HepG2 (cell line): Measurements from ENCODE around the gene PPP4R3A. TPM values are rescaled to one million over a fixed set of nuclear protein-coding genes. Genes with fewer than 3 reads are reported as not detected.

Source experiments
- ATM ChIP-seq: fragments of 450-650 bp; IDR thresholded peaks from 2 replicates; pipeline ENCODE4 v1.7.1; 2017; ENCODE audit warnings: mild to moderate bottlenecking, borderline replicate concordance
- GRHL1 ChIP-seq: sonication (generic); formaldehyde crosslinking; conservative IDR thresholded peaks from 2 replicates; pipeline ENCODE4 v1.8.0; 2022; ENCODE audit warnings: missing genetic modification reagents
- HDAC1 ChIP-seq: sonication (generic); formaldehyde crosslinking; IDR thresholded peaks from 2 replicates; pipeline ENCODE4 v1.5.1; 2020; ENCODE audit warnings: mild to moderate bottlenecking, missing genetic modification reagents
- HNRNPH1 ChIP-seq: fragments of 200-400 bp; formaldehyde crosslinking; optimal IDR thresholded peaks from 2 replicates; pipeline ENCODE3; 2017; ENCODE audit warnings: mild to moderate bottlenecking, low read depth, low read length
- LCORL ChIP-seq, 2 experiments: fragments of 450-650 bp in 1 of 2; sonication (generic) in 1 of 2; formaldehyde crosslinking in 1 of 2; IDR thresholded peaks; 2 replicates each; pipeline versions ENCODE4 v1.5.0 to v1.6.1; 2017 to 2020; ENCODE audit warnings: antibody characterized with exemption in 1 of 2, missing genetic modification reagents in 1 of 2
- NR0B2 ChIP-seq: sonication (generic); formaldehyde crosslinking; IDR thresholded peaks from 2 replicates; pipeline ENCODE4 v1.4.0; 2020; ENCODE audit warnings: mild to moderate bottlenecking, missing genetic modification reagents
- NR2F6 ChIP-seq, 2 experiments: IDR thresholded peaks; 2 replicates each; pipeline ENCODE4 v1.6.1; 2016; ENCODE audit warnings: antibody characterized with exemption in 1 of 2, mild to moderate bottlenecking in 1 of 2
- PAXIP1 ChIP-seq: sonication (generic); formaldehyde crosslinking; conservative IDR thresholded peaks from 2 replicates; pipeline ENCODE4 v1.4.0; 2020; ENCODE audit warnings: mild to moderate bottlenecking, missing genetic modification reagents, moderate library complexity
- SAP130 ChIP-seq: IDR thresholded peaks from 2 replicates; pipeline ENCODE4 v1.6.1; 2016; ENCODE audit warnings: low read depth
- SETDB1 ChIP-seq: sonication (generic); formaldehyde crosslinking; IDR thresholded peaks from 2 replicates; pipeline ENCODE4 v1.5.1; 2020; ENCODE audit warnings: missing genetic modification reagents, mild to moderate bottlenecking, borderline replicate concordance
- TFDP1 ChIP-seq: IDR thresholded peaks from 2 replicates; pipeline ENCODE4 v1.6.1; 2016; ENCODE audit warnings: missing compliant biosample characterization, missing genetic modification reagents, borderline replicate concordance
- ZNF281 ChIP-seq: sonication (generic); formaldehyde crosslinking; IDR thresholded peaks from 2 replicates; pipeline ENCODE4 v1.4.0; 2020; ENCODE audit warnings: missing genetic modification reagents, borderline replicate concordance
- ZNF296 ChIP-seq: sonication (generic); formaldehyde crosslinking; conservative IDR thresholded peaks from 2 replicates; pipeline ENCODE4 v1.5.0; 2020; ENCODE audit warnings: mild to moderate bottlenecking, missing genetic modification reagents
- polyA plus RNA-seq, 8 experiments: library from polyadenylated mRNA; depleted of rRNA in 3 of 8; stranded (reverse) in 7 of 8; unstranded in 1 of 8; fragments of >200 nt; fragmentation: Illumina TruSeq in 4 of 8; extraction: Trizol in 4 of 8; gene quantifications; 2 replicates each; pipeline versions ENCODE4 v1.2.1 to v1.2.3, GENCODE V29; 2011 to 2016; ENCODE audit warnings: low read depth in 4 of 8, missing spikeins in 1 of 8, mixed read lengths in 1 of 8; ENCODE audit not compliant: insufficient read depth in 1 of 8
- total RNA-seq, 5 experiments: library from RNA; depleted of rRNA; stranded (reverse); fragments of >200 nt; fragmentation: Illumina TruSeq; extraction: Trizol; gene quantifications; 2 replicates each; pipeline ENCODE4 v1.2.3, GENCODE V29; 2016; ENCODE audit warnings: low read depth in 1 of 5

The PPP4R3A gene
- total and polyA plus RNA-seq, 2 of the 13 experiments (the other 11 are each of a cell fraction or from before 2014, with no cell fraction given), result 22.5 to 57.4 TPM

GRCh38 chr14:91510171-91511042, at the start of gene PPP4R3A (continued):
- TF ChIP-seq HDAC1 (CRISPR knock-in tag) (peak; percentile 89), TFDP1 (CRISPR knock-in tag) (peak; percentile 93), LCORL (IDR thresholded peaks at IDR 0.05) (no peak), LCORL (CRISPR knock-in tag; IDR thresholded peaks at IDR 0.05) (peak; percentile 86), NR2F6 (IDR thresholded peaks at IDR 0.05) (no peak), NR2F6 (CRISPR knock-in tag; IDR thresholded peaks at IDR 0.05) (peak; percentile 59; the same call in 1 of the 2 replicates), ZNF296 (CRISPR knock-in tag) (no peak), PAXIP1 (CRISPR knock-in tag) (peak; percentile 68), HNRNPH1 (no peak), GRHL1 (no peak), SAP130 (peak; percentile 98), SETDB1 (CRISPR knock-in tag) (no peak), ZNF281 (CRISPR knock-in tag) (no peak), ATM (no peak), NR0B2 (CRISPR knock-in tag) (peak; percentile 86)
